ENCODE data around the gene MYL5.
"Not testable (repeated sequence)": the region's sequence is repeated elsewhere in the genome, so short reads cannot be mapped to it uniquely, and the experiment has no call there.

- TF ChIP-seq CTCF (conservative IDR thresholded peaks at IDR 0.05); EZH2 (IDR thresholded peaks at IDR 0.05; ENCODE audit: low read depth): not testable (repeated sequence)
These were observed 6.1 kb upstream of the MYL5 start for GRCh38 chr4:668219-668618.

Data from PC-9 (cell line).